OCI-LY1 (cell line): Measurements from ENCODE around the gene MEPCE.
"Not testable (repeated sequence)": the region's sequence is repeated elsewhere in the genome, so short reads cannot be mapped to it uniquely, and the experiment has no call there.

Experiments used
- H2AFZ ChIP-seq: fragments of 200-600 bp; sonication (generic), shearing (Covaris generic); 2 replicates; pipeline ENCODE4 v1.6.0; 2014; ENCODE audit warnings: antibody characterized with exemption, mild to moderate bottlenecking, low read length
- H3F3A ChIP-seq: fragments of 200-600 bp; sonication (generic), shearing (Covaris generic); 2 replicates; pipeline ENCODE4 v1.6.0; 2014; ENCODE audit warnings: mild to moderate bottlenecking, antibody characterized with exemption, low read length, moderate library complexity; ENCODE audit not compliant: insufficient read depth
- H3K27ac ChIP-seq: fragments of 200-600 bp; sonication (generic); 2 replicates; pipeline ENCODE4 v1.5.1; 2014; ENCODE audit warnings: low read length, mixed run types, mild to moderate bottlenecking, low read depth; ENCODE audit not compliant: poor library complexity, severe bottlenecking
- H3K27me3 ChIP-seq: fragments of 200-600 bp; sonication (generic); 2 replicates; pipeline ENCODE4 v1.6.0; 2014; ENCODE audit warnings: antibody characterized with exemption, mild to moderate bottlenecking, low read length, moderate library complexity; ENCODE audit not compliant: insufficient read depth
- H3K36me3 ChIP-seq: fragments of 200-600 bp; sonication (generic); 2 replicates; pipeline ENCODE4 v1.6.1; 2014; ENCODE audit warnings: mild to moderate bottlenecking, antibody characterized with exemption, low read length, moderate library complexity, mixed read lengths; ENCODE audit not compliant: insufficient read depth
- H3K4me1 ChIP-seq: fragments of 200-600 bp; sonication (generic); 2 replicates; pipeline ENCODE4 v1.5.1; 2014; ENCODE audit warnings: mild to moderate bottlenecking, low read length, moderate library complexity; ENCODE audit not compliant: insufficient read depth, severe bottlenecking
- H3K4me2 ChIP-seq: fragments of 200-600 bp; sonication (generic), shearing (Covaris generic); 2 replicates; pipeline ENCODE4 v1.6.1; 2014; ENCODE audit warnings: low read length
- H3K4me3 ChIP-seq: fragments of 200-600 bp; sonication (generic); 2 replicates; pipeline ENCODE4 v1.5.1; 2014; ENCODE audit warnings: low read length, low read depth, mild to moderate bottlenecking, mixed read lengths; ENCODE audit not compliant: poor library complexity, severe bottlenecking
- H3K79me2 ChIP-seq: fragments of 200-600 bp; shearing (Covaris generic); 2 replicates; pipeline ENCODE4 v1.6.1; 2016; ENCODE audit warnings: mixed run types, low read length, mixed read lengths; ENCODE audit not compliant: insufficient read depth
- H3K9ac ChIP-seq: fragments of 200-600 bp; sonication (generic), shearing (Covaris generic); 2 replicates; pipeline ENCODE4 v1.6.1; 2014; ENCODE audit warnings: mild to moderate bottlenecking, low read length, mixed read lengths
- H3K9me2 ChIP-seq: fragments of 200-600 bp; sonication (generic), shearing (Covaris generic); 2 replicates; pipeline ENCODE4 v1.6.1; 2014; ENCODE audit warnings: low read depth, mild to moderate bottlenecking, low read length, mixed read lengths
- H3K9me3 ChIP-seq: fragments of 200-600 bp; shearing (Covaris generic); 2 replicates; pipeline ENCODE4 v1.6.1; 2014; ENCODE audit warnings: low read length, mixed read lengths
- H4K20me1 ChIP-seq: fragments of 200-600 bp; sonication (generic), shearing (Covaris generic); 2 replicates; pipeline ENCODE4 v1.6.0; 2016; ENCODE audit warnings: mild to moderate bottlenecking, low read length; ENCODE audit not compliant: insufficient read depth
- CTCF ChIP-seq: fragments of 200-600 bp; sonication (generic), shearing (Covaris generic); IDR thresholded peaks from 2 replicates; pipeline ENCODE4 v1.5.1; 2017; ENCODE audit warnings: mild to moderate bottlenecking, antibody characterized with exemption, low read length, moderate library complexity, mixed read lengths
- EZH2 ChIP-seq: fragments of 200-600 bp; sonication (generic), shearing (Covaris generic); IDR thresholded peaks from 2 replicates; pipeline ENCODE4 v1.8.0; 2017; ENCODE audit warnings: borderline replicate concordance, mixed run types, mild to moderate bottlenecking, antibody characterized with exemption, low read length, moderate library complexity, mixed read lengths

Gene MEPCE

DNA sequence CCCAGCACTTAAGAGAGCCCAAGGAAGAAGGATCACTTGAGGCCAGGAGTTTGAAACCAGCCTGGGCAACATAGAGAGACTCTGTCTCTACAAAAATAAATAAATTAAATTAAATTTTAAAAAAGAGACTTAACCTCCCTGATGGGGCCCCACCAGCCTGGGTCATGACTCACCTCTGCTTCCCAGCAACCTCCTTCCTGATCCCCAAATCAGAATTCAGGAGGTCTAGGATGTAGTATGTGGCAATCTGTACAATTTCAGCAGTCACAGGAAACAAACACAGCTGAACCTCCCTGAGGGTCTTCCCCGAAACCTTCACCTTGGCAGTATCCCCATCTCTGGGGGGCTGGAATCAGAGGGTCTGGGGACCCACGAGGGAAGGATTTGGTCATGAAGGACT, 16.4 kb downstream of the MEPCE start:
- TF ChIP-seq EZH2 (no peak), CTCF (no peak)
- H3K4me3 ChIP-seq: no peak overlapping the region
- no peaks in the 10 kb centered on the region for H3F3A ChIP-seq
- H2AFZ ChIP-seq: no peak overlapping the region
- H3K27me3 ChIP-seq: no peaks in the 10 kb centered on the region
- no peaks in the 10 kb centered on the region for H3K9me3 ChIP-seq
- no peak overlapping the region for H3K9ac ChIP-seq
- H3K4me2 ChIP-seq: no peak overlapping the region
- H3K79me2 ChIP-seq: no peaks in the 10 kb centered on the region
- H3K4me1 ChIP-seq: peaks cover 12% of the 10 kb centered on the region
- H3K27ac ChIP-seq: no peak overlapping the region
- no peaks in the 10 kb centered on the region for H3K36me3 ChIP-seq
- no peaks in the 10 kb centered on the region for H4K20me1 ChIP-seq
- no peaks in the 10 kb centered on the region for H3K9me2 ChIP-seq

- not testable (repeated sequence) for H4K20me1 ChIP-seq, H3F3A ChIP-seq, H2AFZ ChIP-seq, H3K27me3 ChIP-seq, H3K9me3 ChIP-seq, H3K36me3 ChIP-seq, H3K4me2 ChIP-seq, H3K27ac ChIP-seq, H3K4me3 ChIP-seq, H3K79me2 ChIP-seq, H3K9me2 ChIP-seq, H3K9ac ChIP-seq
- peaks cover 12% of the 10 kb centered on the region for H3K4me1 ChIP-seq
Measured at GRCh38 chr7:100447363-100447762, 17.7 kb downstream of the MEPCE start.

- H3K36me3 ChIP-seq: no peaks in the 10 kb centered on the region
- H3K4me2 ChIP-seq: no peak overlapping the region
- H3K27me3 ChIP-seq: peaks cover 3% of the 10 kb centered on the region; the same call in 1 of the 2 replicates
- no peaks in the 10 kb centered on the region for H3F3A ChIP-seq
- TF ChIP-seq EZH2 (no peak), CTCF (no peak)
- H4K20me1 ChIP-seq: no peaks in the 10 kb centered on the region
- no peak overlapping the region for H3K9ac ChIP-seq
- no peaks in the 10 kb centered on the region for H3K9me2 ChIP-seq
- peaks cover 12% of the 10 kb centered on the region for H3K4me1 ChIP-seq
- no peak overlapping the region for H2AFZ ChIP-seq
- H3K79me2 ChIP-seq: no peaks in the 10 kb centered on the region
- no peak overlapping the region for H3K4me3 ChIP-seq
- H3K9me3 ChIP-seq: no peaks in the 10 kb centered on the region
- no peak overlapping the region for H3K27ac ChIP-seq
Measured at GRCh38 chr7:100449190-100449795, 19.7 kb downstream of the MEPCE start.

- no peaks in the 10 kb centered on the region for H3K36me3 ChIP-seq
- peaks cover 12% of the 10 kb centered on the region for H3K4me1 ChIP-seq
- H3K9me2 ChIP-seq: no peaks in the 10 kb centered on the region
- no peak overlapping the region for H3K4me2 ChIP-seq
- no peaks in the 10 kb centered on the region for H4K20me1 ChIP-seq
- no peak overlapping the region for H3K9ac ChIP-seq
- no peak overlapping the region for H2AFZ ChIP-seq
- H3K27me3 ChIP-seq: peaks cover 3% of the 10 kb centered on the region; the same call in 1 of the 2 replicates
- no peaks in the 10 kb centered on the region for H3K9me3 ChIP-seq
- H3K27ac ChIP-seq: no peak overlapping the region
- H3F3A ChIP-seq: no peaks in the 10 kb centered on the region
- TF ChIP-seq CTCF (no peak), EZH2 (no peak)
- no peaks in the 10 kb centered on the region for H3K79me2 ChIP-seq
- H3K4me3 ChIP-seq: no peak overlapping the region
Measured at GRCh38 chr7:100452513-100452912, 22.9 kb downstream of the MEPCE start.

DNA sequence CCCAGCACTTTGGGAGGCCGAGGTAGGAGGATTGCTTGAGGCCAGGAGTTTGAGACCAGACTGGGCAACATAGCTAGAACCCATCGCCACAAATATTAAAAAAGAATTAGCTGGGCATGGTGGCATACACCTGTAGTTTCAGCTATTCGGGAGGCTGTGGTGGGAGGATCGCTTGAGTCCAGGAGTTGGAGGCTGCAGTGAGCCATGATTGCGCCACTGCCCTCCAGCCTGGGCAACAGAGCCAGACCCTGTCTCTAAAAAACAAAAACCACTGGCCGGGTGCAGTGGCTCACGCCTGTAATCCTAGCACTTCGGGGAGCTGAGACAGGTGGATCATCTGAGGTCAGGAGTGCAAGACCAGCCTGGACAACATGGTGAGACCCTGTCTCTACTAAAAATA, 24.2 kb downstream of the MEPCE start:
- H3K27me3 ChIP-seq, H3K9me3 ChIP-seq, H3K4me2 ChIP-seq, H3K27ac ChIP-seq, H3K36me3 ChIP-seq, H2AFZ ChIP-seq, H3F3A ChIP-seq, H3K4me3 ChIP-seq, H4K20me1 ChIP-seq, H3K79me2 ChIP-seq, H3K9ac ChIP-seq, H3K9me2 ChIP-seq: not testable (repeated sequence)
- H3K4me1 ChIP-seq: peaks cover 12% of the 10 kb centered on the region
